Stimulated activated CD4-positive, alpha-beta T cell treated with anti-CD3 and anti-CD28 coated beads, Interleukin-1b, Interleukin-23, amount 100 ng/mL, for 1 hour (primary cell): Measurements from ENCODE around the gene PTPN13.

Source experiments
- DNase-seq, 2 donors: peaks; one replicate each; pipeline ENCODE4 v3.0.0-alpha.2; 2020; ENCODE audit warnings: low read depth in 2 of 2

The PTPN13 gene

GRCh38 chr4:86818211-86818610 is 224.1 kb downstream of the PTPN13 start:
- no peak for DNase-seq

DNA sequence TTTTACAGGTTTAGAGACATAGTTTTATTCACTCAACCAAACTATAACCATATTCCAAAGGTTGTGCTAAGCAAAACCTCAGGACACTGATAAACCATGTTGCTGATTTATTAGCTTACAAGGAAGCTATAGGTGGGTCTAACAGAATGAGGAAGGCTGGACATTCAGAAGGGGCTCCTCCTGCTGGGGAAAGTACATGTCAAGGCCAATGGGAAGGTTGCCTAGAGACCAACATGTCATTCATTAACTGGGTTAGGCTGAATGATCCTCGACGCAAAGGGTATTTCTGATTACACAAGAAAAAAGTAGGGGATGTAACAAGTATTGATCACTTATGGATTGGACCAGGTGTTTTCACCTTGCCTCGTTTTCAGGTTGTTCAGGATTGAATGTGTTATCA is 224.7 kb downstream of the PTPN13 start:
- no peak for DNase-seq

- DNase-seq: no peak
These were observed 225.4 kb downstream of the PTPN13 start for GRCh38 chr4:86819561-86819960.

DNA sequence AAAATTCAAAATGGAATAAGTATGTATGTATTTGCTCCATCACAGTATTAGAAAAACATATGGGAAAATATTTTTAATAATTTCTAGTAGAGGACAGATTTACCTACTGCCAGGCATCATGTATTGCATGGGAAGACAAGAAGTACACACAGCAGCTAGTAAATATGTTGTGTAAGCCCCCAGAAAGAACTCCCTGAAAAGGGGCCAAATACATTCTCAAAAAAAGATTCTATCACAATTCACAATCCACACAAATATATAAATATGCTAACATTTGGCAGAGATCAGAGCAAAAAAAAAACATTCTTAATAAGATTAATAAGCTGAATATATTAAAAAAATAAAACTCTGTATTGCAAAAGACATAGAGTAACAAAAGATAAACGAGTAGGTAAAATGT is 227.0 kb downstream of the PTPN13 start:
- DNase-seq: no peak

- no peak for DNase-seq
These were observed 228.0 kb downstream of the PTPN13 start for GRCh38 chr4:86822136-86822535.

GRCh38 chr4:86825511-86825910 is 231.4 kb downstream of the PTPN13 start:
- DNase-seq: no peak

- DNase-seq: no peak
These were observed 237.4 kb downstream of the PTPN13 start for GRCh38 chr4:86831262-86832130.

- DNase-seq: no peak
These were observed 239.5 kb downstream of the PTPN13 start for GRCh38 chr4:86833615-86834014.

DNA sequence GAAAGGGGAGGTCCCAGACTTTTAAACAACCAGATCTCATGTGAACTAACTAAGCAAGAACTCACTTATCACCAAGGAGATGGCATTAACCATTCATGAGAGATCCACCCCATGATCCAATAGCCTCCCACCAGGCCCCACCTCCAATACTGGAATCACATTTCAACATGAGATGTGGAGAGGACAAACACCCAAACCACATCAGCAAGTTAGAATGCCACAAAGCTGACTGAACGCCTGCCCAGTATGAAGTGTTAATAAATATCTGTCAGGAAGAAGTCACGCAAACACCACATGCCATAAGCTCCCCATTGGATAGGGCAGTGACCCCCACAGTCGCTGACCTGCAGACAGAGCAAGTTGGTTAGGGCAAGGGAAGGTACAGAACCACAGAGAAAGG is 240.8 kb downstream of the PTPN13 start:
- no peak for DNase-seq

GRCh38 chr4:86835677-86836076 is 241.6 kb downstream of the PTPN13 start:
- DNase-seq: no peak

DNA sequence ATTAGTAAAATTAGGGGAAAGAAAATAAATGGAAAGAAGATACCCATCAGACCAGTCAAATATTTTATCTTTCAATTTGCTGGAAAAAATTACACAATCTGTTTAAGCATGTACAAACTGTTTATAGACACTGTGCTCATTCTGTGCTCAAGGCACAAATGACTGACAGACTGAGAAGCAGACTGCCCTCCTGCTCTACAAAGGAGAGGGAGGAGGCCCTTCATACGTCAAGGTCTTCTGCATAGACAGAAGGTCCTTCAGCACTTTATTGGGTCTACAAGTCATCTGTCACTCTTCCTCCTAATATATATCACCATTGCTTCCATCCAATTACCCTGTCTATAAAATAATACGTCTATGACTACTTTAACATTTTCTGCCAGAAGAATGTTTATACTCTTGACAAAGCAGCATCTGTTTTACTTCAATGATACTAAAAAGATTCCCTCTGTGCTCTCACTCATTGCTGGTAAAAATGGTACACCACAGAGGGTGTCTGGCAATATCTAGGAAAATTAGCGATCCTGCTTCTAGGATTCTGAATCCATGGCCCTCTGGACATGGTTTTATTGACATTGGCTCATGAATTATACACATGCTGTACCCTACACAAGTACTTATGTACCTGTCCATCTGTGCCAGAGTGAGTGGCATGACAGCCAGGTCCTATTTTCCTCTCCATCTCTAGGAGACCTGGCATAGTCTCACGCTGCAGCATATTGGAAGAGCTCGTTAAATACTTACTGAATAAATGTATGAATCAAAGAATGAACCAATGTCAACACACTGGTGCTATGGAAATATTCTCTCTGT is 243.8 kb downstream of the PTPN13 start:
- DNase-seq: no peak

DNA sequence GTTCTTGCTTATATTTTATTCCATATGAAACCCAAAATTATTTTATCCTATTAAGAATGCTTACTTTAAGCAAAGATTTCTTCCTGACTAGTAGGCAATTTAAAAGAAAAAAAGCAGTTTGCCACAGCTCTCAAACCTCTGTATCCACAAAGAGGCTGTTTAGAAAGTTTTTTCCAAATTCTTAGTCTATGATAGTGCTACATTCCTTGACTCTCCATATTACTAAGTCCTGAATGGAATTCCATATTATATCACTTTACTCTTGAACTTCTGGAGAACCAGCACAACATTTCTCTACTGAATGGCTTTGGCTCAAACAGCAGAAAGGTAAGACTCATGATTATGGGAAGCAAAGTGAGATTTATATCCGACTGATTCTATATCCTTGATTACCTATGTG is 246.7 kb downstream of the PTPN13 start:
- DNase-seq: no peak

GRCh38 chr4:86841309-86841708 is 247.2 kb downstream of the PTPN13 start:
- DNase-seq: no peak

DNA sequence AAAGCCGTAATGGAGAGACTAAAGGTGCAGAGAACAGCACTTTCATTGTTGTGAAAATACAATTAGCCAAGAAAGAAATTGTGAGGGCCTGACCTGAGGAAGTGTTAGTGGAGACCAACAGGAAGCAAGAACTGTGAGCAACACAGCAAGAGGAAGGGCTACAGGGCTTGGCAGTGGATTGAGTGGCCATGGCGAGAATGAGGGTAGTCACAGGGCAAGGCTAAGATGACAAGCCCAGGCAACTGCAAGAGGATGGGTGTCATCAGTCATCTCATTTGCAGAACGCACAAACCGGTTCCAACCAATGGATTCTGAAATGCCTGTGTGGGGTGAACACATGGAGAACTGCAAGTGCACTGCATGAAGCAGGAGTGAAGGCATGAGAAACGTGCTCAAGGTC is 251.5 kb downstream of the PTPN13 start:
- DNase-seq: no peak

GRCh38 chr4:86846921-86847320 is 252.8 kb downstream of the PTPN13 start:
- no peak for DNase-seq

DNA sequence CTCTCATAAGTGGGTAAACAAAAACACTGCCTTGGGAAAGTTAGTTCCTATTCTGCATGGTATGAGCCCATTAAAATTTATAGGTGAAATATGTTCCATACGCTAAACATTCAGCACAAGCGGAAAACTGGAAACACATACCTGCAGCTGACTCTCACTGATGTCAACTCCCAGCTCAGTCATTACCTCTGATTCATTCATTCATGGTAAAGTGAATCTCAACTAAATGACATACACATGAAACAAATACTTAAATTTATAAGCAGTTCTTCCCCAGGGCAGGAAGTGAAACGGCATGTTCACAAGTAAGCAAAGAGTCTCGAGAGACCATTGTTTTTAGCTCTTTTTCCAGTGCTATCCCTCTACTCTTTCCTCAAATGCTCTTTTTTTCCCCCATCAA is 253.5 kb downstream of the PTPN13 start:
- DNase-seq: no peak

GRCh38 chr4:86848136-86848535 is 254.0 kb downstream of the PTPN13 start:
- no peak for DNase-seq

DNA sequence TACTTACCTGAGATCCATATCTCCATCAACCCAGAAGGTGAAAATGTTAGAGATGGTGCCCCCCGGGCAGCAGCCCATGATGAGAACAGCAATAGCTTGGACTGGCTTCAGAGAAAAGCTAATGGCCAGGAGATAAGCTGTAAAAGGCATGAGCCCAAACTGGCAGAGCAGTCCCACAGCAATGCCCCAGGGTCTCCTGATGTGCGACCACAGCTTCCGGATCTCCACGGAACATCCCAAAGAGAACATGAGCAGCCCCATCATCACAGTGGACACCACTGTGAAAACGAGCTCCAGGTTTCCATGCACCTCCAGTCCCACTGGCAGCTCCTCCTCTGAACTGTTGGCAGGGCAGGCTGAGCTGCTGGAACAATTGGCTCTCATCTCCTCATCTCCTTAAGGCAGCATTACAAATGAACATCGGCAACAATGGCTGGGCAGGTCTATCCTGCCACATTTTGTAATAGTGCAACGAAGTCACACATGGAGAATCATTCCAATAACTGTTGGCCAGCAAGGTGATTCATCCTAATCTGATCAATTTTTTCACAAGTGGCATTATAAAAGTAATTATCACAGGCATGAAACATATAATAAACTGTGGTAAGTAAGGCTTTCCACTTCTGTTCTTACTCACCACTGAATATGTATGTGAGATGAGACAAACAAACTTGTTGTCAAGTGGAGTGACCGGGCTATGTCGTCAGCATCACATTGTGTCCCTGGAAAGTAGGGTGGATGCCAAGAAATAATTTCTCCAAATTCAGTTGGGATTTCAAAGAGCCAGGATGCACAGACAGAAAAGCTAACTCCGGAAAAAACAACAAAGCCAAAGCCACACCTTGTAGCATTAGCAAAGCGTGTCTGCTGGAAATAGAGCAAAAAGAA is 254.9 kb downstream of the PTPN13 start, which contains the start of gene SLC10A6:
TSS of gene SLC10A6 (minus strand) at position 653 of the 888 bp plus-strand sequence. CDS start at position 384, 269 bp downstream.
- no peak for DNase-seq

DNA sequence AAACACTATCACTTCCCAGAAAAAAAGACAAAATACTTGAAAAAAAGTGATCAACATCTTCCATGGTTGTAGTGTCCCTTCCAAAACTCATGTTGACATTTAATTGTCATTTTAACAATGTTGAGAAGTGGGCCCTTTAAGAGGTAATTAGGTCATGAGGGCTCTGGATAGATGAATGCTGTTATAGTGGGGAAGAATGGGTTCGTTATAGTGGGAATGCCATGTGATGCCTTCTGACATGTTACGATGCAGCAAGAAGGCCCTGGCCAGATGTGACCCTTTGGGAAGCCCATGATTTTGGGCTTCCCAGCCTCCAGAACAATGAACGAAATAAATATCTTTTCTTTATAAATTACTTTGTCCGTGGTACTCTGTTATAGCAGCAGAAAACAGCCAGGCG is 259.1 kb downstream of the PTPN13 start:
- DNase-seq: no peak

DNA sequence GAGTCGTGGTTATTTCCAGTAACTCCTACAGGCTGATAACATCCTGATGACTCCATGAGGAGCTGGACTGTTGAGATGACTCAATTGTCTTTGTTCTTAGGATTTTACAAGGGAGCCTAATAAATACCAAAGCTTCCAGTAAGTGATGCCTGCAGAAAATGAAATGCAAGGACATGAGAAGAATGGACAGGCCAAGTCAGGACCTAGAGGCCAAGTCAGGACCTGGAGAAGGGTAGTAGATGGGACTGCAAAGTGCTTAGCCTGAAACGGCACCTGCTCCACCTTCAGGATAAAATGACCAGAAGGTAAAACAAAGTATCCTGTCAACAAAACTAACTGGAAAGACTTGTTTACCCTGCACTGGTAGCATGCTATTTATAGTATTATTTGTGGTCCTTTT is 261.5 kb downstream of the PTPN13 start:
- no peak for DNase-seq

DNA sequence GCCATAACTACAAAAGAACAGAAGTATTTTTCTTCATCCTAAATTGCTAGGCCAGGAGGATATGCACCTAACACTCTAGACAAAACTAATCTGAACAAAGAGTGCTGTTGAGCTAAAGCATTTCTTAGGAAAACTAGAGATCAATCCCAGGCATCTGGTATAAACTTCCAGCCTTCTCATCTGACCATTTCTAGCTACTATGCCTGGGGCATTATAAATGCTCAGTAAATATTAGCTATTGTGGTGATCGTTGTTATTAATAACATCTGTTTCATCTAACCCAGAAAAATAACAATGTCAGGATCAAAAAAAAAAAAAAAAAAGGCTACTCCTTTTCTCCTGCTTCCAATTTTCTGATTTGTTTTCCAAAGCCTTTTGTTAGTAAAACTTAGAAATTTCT is 262.8 kb downstream of the PTPN13 start:
- DNase-seq: no peak
